ENCODE data around the gene ARMC5. TPM values are rescaled to one million over a fixed set of nuclear protein-coding genes. Genes with fewer than 3 reads are reported as not detected.

Gene ARMC5
- polyA plus RNA-seq, 1 of the 3 experiments (the other 2 are of a cell fraction): 8.9 TPM

DNA sequence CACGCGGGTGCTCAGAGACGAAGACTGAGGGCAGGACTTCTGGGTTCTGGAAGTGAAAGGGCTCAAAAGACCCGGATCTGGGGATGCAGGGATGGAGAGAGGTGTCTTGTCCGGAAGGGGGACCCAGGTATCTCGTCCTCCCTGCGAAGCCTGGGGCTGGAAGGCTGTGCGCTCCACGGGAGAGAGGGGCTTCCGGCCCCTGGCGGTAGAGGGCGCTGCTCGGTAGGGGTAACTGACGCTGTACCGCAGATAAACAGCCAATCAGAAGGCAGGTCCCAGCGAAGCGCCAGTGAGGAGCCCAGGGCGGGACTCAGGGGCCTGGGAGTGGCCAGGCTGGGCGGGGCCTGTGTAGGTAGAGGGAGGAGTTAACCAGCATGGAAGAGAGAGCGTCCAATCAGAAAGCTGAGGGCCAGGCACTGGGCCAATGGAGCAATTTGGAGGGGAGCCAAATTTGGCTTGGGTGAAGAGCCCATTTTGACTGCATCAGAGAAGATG is 13.5 kb downstream of the ARMC5 start (continued):
- TF ChIP-seq SMC3 (IDR thresholded peaks at IDR 0.05; ENCODE audit: low read depth, low read length) (0 out of 2 replicates have a peak, but pooled peaks have one; percentile 4), EP300 (IDR thresholded peaks at IDR 0.05; ENCODE audit: borderline replicate concordance in 1 of 2, low read depth in 1 of 2, low read length in 1 of 2) (no peak), RAD21 (IDR thresholded peaks at IDR 0.05; ENCODE audit: low read length) (no peak; the same call in 1 of the 2 replicates), NFIC (IDR thresholded peaks at IDR 0.05; ENCODE audit: borderline replicate concordance) (peak; percentile 84), USF1 (IDR thresholded peaks at IDR 0.05; ENCODE audit: borderline replicate concordance, low read depth) (no peak), USF2 (IDR thresholded peaks at IDR 0.05; ENCODE audit: borderline replicate concordance, low read depth, low read length) (no peak), SIN3A (IDR thresholded peaks at IDR 0.05; ENCODE audit: borderline replicate concordance, low read depth, low read length) (no peak), TCF12 (IDR thresholded peaks at IDR 0.05) (no peak), POLR2AphosphoS5 (IDR thresholded peaks at IDR 0.05; ENCODE audit: low read depth, low read length) (peak; percentile 28), CTCF (IDR thresholded peaks at IDR 0.05) (peak; percentile 91), GABPA (IDR thresholded peaks at IDR 0.05; ENCODE audit: low read depth) (no peak), TAF1 (IDR thresholded peaks at IDR 0.05; ENCODE audit: borderline replicate concordance, low read depth, low read length) (0 out of 2 replicates have a peak, but pooled peaks have one; percentile 4), ELF1 (IDR thresholded peaks at IDR 0.05) (no peak)
- TF ChIP-seq, protein P1, sequence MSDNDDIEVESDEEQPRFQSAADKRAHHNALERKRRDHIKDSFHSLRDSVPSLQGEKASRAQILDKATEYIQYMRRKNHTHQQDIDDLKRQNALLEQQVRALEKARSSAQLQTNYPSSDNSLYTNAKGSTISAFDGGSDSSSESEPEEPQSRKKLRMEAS (IDR thresholded peaks at IDR 0.05; ENCODE audit: low read depth): no peak
- TF ChIP-seq, protein P2, sequence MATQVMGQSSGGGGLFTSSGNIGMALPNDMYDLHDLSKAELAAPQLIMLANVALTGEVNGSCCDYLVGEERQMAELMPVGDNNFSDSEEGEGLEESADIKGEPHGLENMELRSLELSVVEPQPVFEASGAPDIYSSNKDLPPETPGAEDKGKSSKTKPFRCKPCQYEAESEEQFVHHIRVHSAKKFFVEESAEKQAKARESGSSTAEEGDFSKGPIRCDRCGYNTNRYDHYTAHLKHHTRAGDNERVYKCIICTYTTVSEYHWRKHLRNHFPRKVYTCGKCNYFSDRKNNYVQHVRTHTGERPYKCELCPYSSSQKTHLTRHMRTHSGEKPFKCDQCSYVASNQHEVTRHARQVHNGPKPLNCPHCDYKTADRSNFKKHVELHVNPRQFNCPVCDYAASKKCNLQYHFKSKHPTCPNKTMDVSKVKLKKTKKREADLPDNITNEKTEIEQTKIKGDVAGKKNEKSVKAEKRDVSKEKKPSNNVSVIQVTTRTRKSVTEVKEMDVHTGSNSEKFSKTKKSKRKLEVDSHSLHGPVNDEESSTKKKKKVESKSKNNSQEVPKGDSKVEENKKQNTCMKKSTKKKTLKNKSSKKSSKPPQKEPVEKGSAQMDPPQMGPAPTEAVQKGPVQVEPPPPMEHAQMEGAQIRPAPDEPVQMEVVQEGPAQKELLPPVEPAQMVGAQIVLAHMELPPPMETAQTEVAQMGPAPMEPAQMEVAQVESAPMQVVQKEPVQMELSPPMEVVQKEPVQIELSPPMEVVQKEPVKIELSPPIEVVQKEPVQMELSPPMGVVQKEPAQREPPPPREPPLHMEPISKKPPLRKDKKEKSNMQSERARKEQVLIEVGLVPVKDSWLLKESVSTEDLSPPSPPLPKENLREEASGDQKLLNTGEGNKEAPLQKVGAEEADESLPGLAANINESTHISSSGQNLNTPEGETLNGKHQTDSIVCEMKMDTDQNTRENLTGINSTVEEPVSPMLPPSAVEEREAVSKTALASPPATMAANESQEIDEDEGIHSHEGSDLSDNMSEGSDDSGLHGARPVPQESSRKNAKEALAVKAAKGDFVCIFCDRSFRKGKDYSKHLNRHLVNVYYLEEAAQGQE (IDR thresholded peaks at IDR 0.05; ENCODE audit: low read depth, low read length): no peak
